ENCODE results near the gene BBS12. TPM values are rescaled to one million over a fixed set of nuclear protein-coding genes. Genes with fewer than 3 reads are reported as not detected.

The BBS12 gene
- total RNA-seq, 1 donor from 2014 or later: 4.2 TPM

DNA sequence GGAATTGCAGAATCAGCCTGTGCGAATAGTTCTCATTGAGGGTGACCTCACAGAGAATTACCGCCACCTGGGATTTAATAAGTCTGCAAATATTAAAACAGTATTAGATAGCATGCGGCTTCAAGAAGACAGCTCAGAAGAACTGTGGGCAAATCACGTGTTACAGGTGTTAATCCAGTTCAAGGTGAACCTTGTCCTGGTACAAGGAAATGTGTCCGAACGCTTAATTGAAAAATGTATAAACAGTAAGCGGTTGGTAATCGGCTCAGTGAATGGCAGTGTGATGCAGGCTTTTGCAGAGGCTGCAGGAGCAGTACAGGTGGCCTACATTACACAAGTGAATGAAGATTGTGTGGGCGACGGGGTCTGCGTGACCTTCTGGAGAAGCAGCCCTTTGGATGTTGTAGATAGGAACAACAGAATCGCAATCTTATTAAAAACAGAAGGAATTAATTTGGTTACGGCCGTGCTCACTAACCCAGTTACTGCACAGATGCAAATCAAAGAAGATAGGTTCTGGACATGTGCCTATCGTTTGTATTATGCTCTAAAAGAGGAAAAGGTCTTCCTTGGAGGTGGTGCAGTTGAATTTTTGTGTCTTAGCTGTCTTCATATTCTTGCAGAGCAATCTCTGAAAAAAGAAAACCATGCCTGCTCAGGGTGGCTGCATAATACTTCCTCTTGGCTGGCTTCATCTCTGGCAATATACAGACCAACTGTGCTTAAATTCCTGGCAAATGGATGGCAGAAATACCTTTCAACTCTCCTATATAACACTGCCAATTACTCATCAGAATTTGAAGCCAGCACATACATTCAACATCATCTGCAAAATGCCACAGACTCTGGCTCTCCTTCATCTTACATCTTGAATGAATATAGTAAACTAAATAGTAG, 10.7 kb downstream of the BBS12 start:
- H3K27ac ChIP-seq (ENCODE audit: low read depth, low read length): no peak overlapping the region
- no peak overlapping the region for H3K9ac ChIP-seq (ENCODE audit: low read depth in 1 of 3, low read length in 3 of 3)

DNA sequence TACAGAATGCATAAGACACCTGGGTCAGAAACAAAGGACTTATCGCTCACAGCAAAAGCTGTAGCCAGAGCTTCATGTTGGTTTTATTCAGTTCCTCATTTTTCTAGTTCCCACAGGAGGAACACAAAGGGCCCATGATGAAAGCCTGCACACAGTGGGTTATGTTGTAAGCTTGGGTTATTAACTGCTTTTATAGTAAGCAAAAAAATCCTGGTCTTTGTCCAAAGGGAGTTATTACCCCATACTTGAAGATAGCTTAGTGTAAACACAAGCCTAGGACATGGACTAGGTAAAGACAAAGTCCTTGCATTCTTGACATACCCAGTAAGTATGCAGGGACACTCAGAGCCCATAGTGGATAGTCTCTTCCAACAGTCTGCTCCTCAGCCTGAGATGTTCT, 11.7 kb downstream of the BBS12 start:
- no peak overlapping the region for H3K27ac ChIP-seq (ENCODE audit: low read depth, low read length)
- no peaks in the 10 kb centered on the region for H3K9me3 ChIP-seq (ENCODE audit: control insufficient read depth in 3 of 3, low read length in 3 of 3)
- H3K36me3 ChIP-seq (ENCODE audit: control insufficient read depth in 3 of 3, insufficient read depth in 3 of 3, low read length in 3 of 3): peaks cover 0 to 10% (median 0%) of the 10 kb centered on the region in 3 donors
- no peak overlapping the region for H3K9ac ChIP-seq (ENCODE audit: low read depth in 1 of 3, low read length in 3 of 3)
- no peaks in the 10 kb centered on the region for H3K27me3 ChIP-seq (ENCODE audit: control insufficient read depth in 3 of 3, insufficient read depth in 3 of 3, low read length in 3 of 3)
- H3K4me1 ChIP-seq (ENCODE audit: control insufficient read depth in 3 of 3, insufficient read depth in 3 of 3, low read length in 3 of 3): no peaks in the 10 kb centered on the region
- H3K4me3 ChIP-seq (ENCODE audit: low read length in 3 of 3): no peak overlapping the region

More for the DNA sequence above, 10.7 kb downstream of the BBS12 start:
- H3K4me3 ChIP-seq (ENCODE audit: low read length in 3 of 3): no peak overlapping the region
- peaks cover 0 to 10% (median 0%) of the 10 kb centered on the region in 3 donors for H3K36me3 ChIP-seq (ENCODE audit: control insufficient read depth in 3 of 3, insufficient read depth in 3 of 3, low read length in 3 of 3)
- no peaks in the 10 kb centered on the region for H3K27me3 ChIP-seq (ENCODE audit: control insufficient read depth in 3 of 3, insufficient read depth in 3 of 3, low read length in 3 of 3)
- H3K9me3 ChIP-seq (ENCODE audit: control insufficient read depth in 3 of 3, low read length in 3 of 3): no peaks in the 10 kb centered on the region
- no peaks in the 10 kb centered on the region for H3K4me1 ChIP-seq (ENCODE audit: control insufficient read depth in 3 of 3, insufficient read depth in 3 of 3, low read length in 3 of 3)

DNA sequence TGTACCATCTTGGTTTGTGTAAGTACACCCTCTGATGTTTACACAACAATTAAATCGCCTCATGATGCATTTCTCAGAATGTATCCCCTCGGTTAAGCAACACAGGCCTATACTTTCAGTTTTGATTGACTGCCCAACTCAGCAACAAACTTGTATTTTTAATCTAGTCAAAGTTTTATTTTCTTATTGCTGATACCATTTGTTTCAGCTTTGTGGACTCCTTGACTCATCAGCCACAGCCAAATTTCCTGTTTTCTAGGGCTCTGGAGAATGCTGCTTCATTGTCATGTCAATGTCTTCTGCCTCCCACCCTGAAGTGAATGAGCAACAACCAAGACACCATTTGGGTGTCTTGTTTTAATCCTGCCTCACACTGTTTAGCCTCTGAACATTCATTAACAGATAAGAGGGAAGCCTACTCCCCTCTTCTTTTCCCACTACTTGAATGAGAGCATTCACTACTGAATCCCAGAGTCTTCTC, 14.0 kb downstream of the BBS12 start:
- no peak overlapping the region for H3K9ac ChIP-seq (ENCODE audit: low read depth in 1 of 3, low read length in 3 of 3)
- no peak overlapping the region for H3K4me3 ChIP-seq (ENCODE audit: low read length in 3 of 3)
- H3K4me1 ChIP-seq (ENCODE audit: control insufficient read depth in 3 of 3, insufficient read depth in 3 of 3, low read length in 3 of 3): no peaks in the 10 kb centered on the region
- peaks cover 0 to 10% (median 0%) of the 10 kb centered on the region in 3 donors for H3K36me3 ChIP-seq (ENCODE audit: control insufficient read depth in 3 of 3, insufficient read depth in 3 of 3, low read length in 3 of 3)
- no peaks in the 10 kb centered on the region for H3K27me3 ChIP-seq (ENCODE audit: control insufficient read depth in 3 of 3, insufficient read depth in 3 of 3, low read length in 3 of 3)
- no peaks in the 10 kb centered on the region for H3K9me3 ChIP-seq (ENCODE audit: control insufficient read depth in 3 of 3, low read length in 3 of 3)
- H3K27ac ChIP-seq (ENCODE audit: low read depth, low read length): no peak overlapping the region

- Histone ChIP-seq H3K9ac (ENCODE audit: low read depth in 1 of 3, low read length in 3 of 3) (no peak overlapping the region), H3K27me3 (ENCODE audit: control insufficient read depth in 3 of 3, insufficient read depth in 3 of 3, low read length in 3 of 3) (no peaks in the 10 kb centered on the region), H3K4me3 (ENCODE audit: low read length in 3 of 3) (no peak overlapping the region), H3K36me3 (ENCODE audit: control insufficient read depth in 3 of 3, insufficient read depth in 3 of 3, low read length in 3 of 3) (peaks cover 0 to 8% (median 0%) of the 10 kb centered on the region in 3 donors), H3K9me3 (ENCODE audit: control insufficient read depth in 3 of 3, low read length in 3 of 3) (no peaks in the 10 kb centered on the region), H3K27ac (ENCODE audit: low read depth, low read length) (no peak overlapping the region), H3K4me1 (ENCODE audit: control insufficient read depth in 3 of 3, insufficient read depth in 3 of 3, low read length in 3 of 3) (no peaks in the 10 kb centered on the region)
Observed at GRCh38 chr4:122747068-122747467, 14.6 kb downstream of the BBS12 start.

GRCh38 chr4:122747883-122748282, 15.4 kb downstream of the BBS12 start:
- Histone ChIP-seq H3K27ac (ENCODE audit: low read depth, low read length) (no peak overlapping the region), H3K27me3 (ENCODE audit: control insufficient read depth in 3 of 3, insufficient read depth in 3 of 3, low read length in 3 of 3) (no peaks in the 10 kb centered on the region)

GRCh38 chr4:122749704-122750454, 17.4 kb downstream of the BBS12 start:
- H3K27ac ChIP-seq (ENCODE audit: low read depth, low read length): no peak overlapping the region
- H3K4me1 ChIP-seq (ENCODE audit: control insufficient read depth in 3 of 3, insufficient read depth in 3 of 3, low read length in 3 of 3): no peaks in the 10 kb centered on the region
- H3K9me3 ChIP-seq (ENCODE audit: control insufficient read depth in 3 of 3, low read length in 3 of 3): no peaks in the 10 kb centered on the region
- H3K4me3 ChIP-seq (ENCODE audit: low read length in 3 of 3): no peak overlapping the region
- H3K27me3 ChIP-seq (ENCODE audit: control insufficient read depth in 3 of 3, insufficient read depth in 3 of 3, low read length in 3 of 3): no peaks in the 10 kb centered on the region
- H3K9ac ChIP-seq (ENCODE audit: low read depth in 1 of 3, low read length in 3 of 3): no peak overlapping the region
- no peaks in the 10 kb centered on the region for H3K36me3 ChIP-seq (ENCODE audit: control insufficient read depth in 3 of 3, insufficient read depth in 3 of 3, low read length in 3 of 3)

More at GRCh38 chr4:122747883-122748282, 15.4 kb downstream of the BBS12 start:
- no peak overlapping the region for H3K9ac ChIP-seq (ENCODE audit: low read depth in 1 of 3, low read length in 3 of 3)
- H3K36me3 ChIP-seq (ENCODE audit: control insufficient read depth in 3 of 3, insufficient read depth in 3 of 3, low read length in 3 of 3): peaks cover 0 to 1% (median 0%) of the 10 kb centered on the region in 3 donors
- no peaks in the 10 kb centered on the region for H3K9me3 ChIP-seq (ENCODE audit: control insufficient read depth in 3 of 3, low read length in 3 of 3)
- no peak overlapping the region for H3K4me3 ChIP-seq (ENCODE audit: low read length in 3 of 3)
- H3K4me1 ChIP-seq (ENCODE audit: control insufficient read depth in 3 of 3, insufficient read depth in 3 of 3, low read length in 3 of 3): no peaks in the 10 kb centered on the region

DNA sequence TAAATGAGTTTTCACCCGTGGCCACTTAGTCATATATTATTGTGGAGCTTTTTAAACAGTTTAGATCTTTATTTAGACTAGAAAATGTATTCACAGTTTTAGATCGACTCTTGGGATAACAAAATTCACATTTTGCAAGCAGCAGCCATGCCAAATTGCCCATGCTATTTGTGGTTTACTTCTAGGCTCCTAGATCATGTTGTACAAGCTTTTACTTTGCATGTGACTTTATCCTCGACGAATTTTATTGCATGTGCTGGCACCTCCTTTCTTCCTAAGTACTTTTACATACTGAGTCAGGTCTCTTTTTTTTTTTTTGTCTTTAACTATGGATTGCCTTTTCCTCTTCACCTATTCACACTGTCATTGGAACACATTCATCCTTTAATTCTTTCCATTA, 23.2 kb downstream of the BBS12 start:
- Histone ChIP-seq H3K27ac (ENCODE audit: low read depth, low read length) (no peak overlapping the region), H3K36me3 (ENCODE audit: control insufficient read depth in 3 of 3, insufficient read depth in 3 of 3, low read length in 3 of 3) (no peaks in the 10 kb centered on the region), H3K27me3 (ENCODE audit: control insufficient read depth in 3 of 3, insufficient read depth in 3 of 3, low read length in 3 of 3) (no peaks in the 10 kb centered on the region), H3K9me3 (ENCODE audit: control insufficient read depth in 3 of 3, low read length in 3 of 3) (no peaks in the 10 kb centered on the region), H3K9ac (ENCODE audit: low read depth in 1 of 3, low read length in 3 of 3) (no peak overlapping the region), H3K4me1 (ENCODE audit: control insufficient read depth in 3 of 3, insufficient read depth in 3 of 3, low read length in 3 of 3) (no peaks in the 10 kb centered on the region), H3K4me3 (ENCODE audit: low read length in 3 of 3) (no peak overlapping the region)

- Histone ChIP-seq H3K9ac (ENCODE audit: low read depth in 1 of 3, low read length in 3 of 3) (no peak overlapping the region), H3K27me3 (ENCODE audit: control insufficient read depth in 3 of 3, insufficient read depth in 3 of 3, low read length in 3 of 3) (no peaks in the 10 kb centered on the region), H3K9me3 (ENCODE audit: control insufficient read depth in 3 of 3, low read length in 3 of 3) (no peaks in the 10 kb centered on the region), H3K27ac (ENCODE audit: low read depth, low read length) (no peak overlapping the region), H3K4me3 (ENCODE audit: low read length in 3 of 3) (no peak overlapping the region), H3K4me1 (ENCODE audit: control insufficient read depth in 3 of 3, insufficient read depth in 3 of 3, low read length in 3 of 3) (peaks cover 0 to 2% (median 0%) of the 10 kb centered on the region in 3 donors), H3K36me3 (ENCODE audit: control insufficient read depth in 3 of 3, insufficient read depth in 3 of 3, low read length in 3 of 3) (no peaks in the 10 kb centered on the region)
Observed at GRCh38 chr4:122758033-122758432, 25.5 kb downstream of the BBS12 start.

- Histone ChIP-seq H3K9me3 (ENCODE audit: control insufficient read depth in 3 of 3, low read length in 3 of 3) (no peaks in the 10 kb centered on the region), H3K9ac (ENCODE audit: low read depth in 1 of 3, low read length in 3 of 3) (no peak overlapping the region), H3K27me3 (ENCODE audit: control insufficient read depth in 3 of 3, insufficient read depth in 3 of 3, low read length in 3 of 3) (no peaks in the 10 kb centered on the region), H3K4me3 (ENCODE audit: low read length in 3 of 3) (no peak overlapping the region), H3K36me3 (ENCODE audit: control insufficient read depth in 3 of 3, insufficient read depth in 3 of 3, low read length in 3 of 3) (no peaks in the 10 kb centered on the region), H3K27ac (ENCODE audit: low read depth, low read length) (no peak overlapping the region), H3K4me1 (ENCODE audit: control insufficient read depth in 3 of 3, insufficient read depth in 3 of 3, low read length in 3 of 3) (peaks cover 0 to 2% (median 0%) of the 10 kb centered on the region in 3 donors)
Observed at GRCh38 chr4:122759639-122760310, 27.3 kb downstream of the BBS12 start.

Data from skeletal muscle tissue (tissue), 4 donors.